KOPT-K1 (cell line): ENCODE measurements around the gene FOXD2.

ENCODE experiments used
- H3K27ac ChIP-seq: fragments of 200-600 bp; sonication (generic); 2 replicates; pipeline ENCODE4 v1.5.1; 2016; ENCODE audit warnings: antibody characterized with exemption, mild to moderate bottlenecking, low read depth, low read length; ENCODE audit not compliant: poor library complexity, severe bottlenecking
- H3K36me3 ChIP-seq: fragments of 200-600 bp; sonication (generic); 2 replicates; pipeline ENCODE4 v1.5.1; 2017; ENCODE audit warnings: antibody characterized with exemption, mild to moderate bottlenecking, low read length, moderate library complexity; ENCODE audit not compliant: insufficient read depth
- H3K9me3 ChIP-seq: fragments of 200-600 bp; sonication (generic); 2 replicates; pipeline ENCODE4 v1.5.1; 2017; ENCODE audit warnings: antibody characterized with exemption, low read length, mild to moderate bottlenecking; ENCODE audit not compliant: insufficient read depth, poor library complexity, severe bottlenecking

FOXD2 gene

DNA sequence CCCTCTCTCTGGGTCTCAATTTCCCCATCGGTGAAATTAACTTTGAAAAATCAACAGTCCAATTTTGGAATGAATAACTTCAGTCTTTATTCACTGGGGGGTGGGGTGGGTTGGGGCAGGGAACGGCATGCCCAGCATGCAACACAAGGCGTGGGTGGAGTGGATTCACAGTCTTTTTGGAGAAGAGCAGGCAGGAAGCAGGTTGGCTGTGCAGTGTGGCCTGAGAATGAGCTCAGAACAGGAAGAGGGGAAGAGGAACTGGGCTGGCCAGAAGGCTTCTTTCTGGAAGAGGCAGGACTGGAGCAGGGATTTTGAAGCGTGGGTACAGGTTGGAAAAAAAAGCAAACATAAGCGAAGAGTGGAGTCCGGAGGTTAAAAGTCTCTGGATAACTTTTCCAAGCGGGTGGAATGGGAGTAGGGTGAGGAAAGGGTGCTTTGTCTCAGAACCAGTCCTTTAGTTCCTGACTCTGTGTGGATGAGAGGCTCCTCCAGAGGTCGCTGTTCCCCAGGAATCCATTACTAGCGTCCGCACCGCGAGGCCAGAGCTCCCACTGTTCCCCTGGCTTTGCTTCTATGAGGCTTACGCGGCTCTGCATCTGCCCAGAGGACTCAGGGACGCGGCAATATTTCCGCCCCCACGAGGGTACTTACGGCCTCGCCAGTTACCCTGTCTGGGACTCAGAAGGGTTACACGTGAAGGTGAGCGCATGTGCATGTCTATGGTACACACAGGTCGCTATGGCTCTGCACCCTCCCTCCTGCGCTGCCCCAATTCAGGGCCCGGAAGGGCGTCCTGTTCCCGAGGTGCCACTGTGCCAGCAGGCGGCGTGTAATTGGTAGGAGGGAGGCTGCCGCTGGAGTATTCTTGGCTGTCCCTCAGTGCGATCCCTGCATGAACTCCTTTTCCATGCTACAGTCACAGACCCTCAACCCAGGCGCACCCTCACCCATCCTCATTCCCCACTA, 5.5 kb upstream of the FOXD2 start:
- Histone ChIP-seq H3K36me3 (peaks cover 46% of the 10 kb centered on the region), H3K27ac (no peak overlapping the region), H3K9me3 (no peaks in the 10 kb centered on the region)

DNA sequence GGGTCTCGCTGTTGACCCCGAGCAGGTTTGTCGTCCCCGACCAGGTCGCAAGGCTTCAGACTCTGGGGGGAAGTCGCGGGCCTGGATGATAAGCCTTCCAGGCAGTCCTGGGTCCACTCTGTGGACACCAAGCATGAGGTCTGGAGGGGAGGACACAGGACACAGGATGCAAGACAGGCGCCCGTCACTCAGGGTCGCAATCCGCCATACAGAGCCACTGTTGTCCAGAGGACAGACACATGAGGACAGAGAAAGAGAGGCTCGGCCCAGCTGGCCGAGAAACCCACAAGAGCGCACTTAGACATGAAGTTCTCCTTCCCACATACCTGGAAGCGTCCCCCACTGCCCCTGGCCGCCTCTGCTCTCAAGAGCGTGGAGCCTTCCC, 4.8 kb upstream of the FOXD2 start:
- no peaks in the 10 kb centered on the region for H3K9me3 ChIP-seq
- H3K36me3 ChIP-seq, result peaks cover 46% of the 10 kb centered on the region
- H3K27ac ChIP-seq, result no peak overlapping the region

DNA sequence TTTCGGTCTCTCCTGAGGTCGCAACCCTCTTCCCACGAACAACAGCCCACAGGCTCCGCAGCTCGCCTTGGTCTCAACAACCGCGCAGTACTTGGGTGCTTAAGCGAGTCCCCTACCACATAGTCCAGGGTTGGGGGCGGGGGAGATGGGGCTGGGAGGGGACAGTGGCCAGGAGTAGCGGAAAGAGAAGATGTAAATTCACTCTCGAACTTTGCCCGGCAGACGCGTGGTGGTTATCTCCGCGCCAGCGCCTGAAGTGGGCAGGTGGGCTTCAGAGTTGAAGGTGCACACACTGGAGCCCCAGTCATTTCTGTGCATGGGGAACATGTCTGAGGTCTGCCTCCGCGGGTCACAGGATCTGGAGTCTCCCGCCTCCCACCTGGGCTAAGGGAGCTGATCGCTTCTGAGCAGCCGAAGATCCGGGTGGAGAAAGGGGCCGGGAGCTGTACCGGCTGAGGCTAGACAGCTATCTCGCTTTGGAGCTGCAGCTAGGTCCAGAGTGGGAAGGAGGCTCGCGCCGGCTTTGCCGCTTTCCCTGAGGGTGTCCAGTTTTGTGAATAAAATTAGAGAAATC, 4.3 kb upstream of the FOXD2 start:
- H3K36me3 ChIP-seq, result peaks cover 46% of the 10 kb centered on the region
- no peak overlapping the region for H3K27ac ChIP-seq
- no peaks in the 10 kb centered on the region for H3K9me3 ChIP-seq

DNA sequence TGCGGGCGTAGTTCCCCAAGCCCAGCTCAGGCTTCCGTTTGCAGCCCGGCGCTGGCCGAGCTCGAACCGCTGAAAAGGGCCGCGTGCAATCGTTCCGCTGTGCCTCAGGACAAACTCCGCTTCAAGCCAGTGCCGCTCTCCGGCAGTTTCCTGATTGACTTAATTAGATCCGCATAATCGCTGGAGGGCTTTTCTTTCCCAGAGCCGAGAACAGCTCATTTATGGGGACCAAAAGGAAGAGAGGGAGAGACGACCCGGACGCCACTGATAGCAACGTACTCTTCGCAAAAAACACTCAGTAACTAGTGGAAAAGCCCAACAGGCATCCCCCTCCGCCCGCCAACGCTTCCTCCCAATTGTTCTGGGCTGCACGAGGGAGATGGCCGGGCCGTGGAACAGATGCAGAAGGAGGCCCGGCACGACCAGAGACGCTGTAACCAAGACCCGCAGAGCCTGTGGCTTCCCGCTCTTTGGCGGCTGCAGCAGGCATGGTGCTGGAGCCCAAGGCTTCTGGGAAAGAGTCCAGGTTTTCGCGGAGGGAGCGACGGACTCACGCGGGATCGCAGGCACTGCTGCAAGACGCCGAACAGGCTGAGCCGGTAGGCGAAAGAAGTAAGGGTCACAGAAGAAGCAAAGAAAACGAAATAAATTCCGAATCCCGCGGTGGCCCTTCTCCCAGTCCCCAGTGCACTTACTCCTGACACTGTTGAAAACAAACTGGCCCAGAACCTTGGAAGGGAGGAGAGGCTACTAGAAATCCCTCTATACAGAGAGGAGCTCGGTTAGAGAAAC, 3.6 kb upstream of the FOXD2 start:
- H3K27ac ChIP-seq, result no peak overlapping the region
- peaks cover 46% of the 10 kb centered on the region for H3K36me3 ChIP-seq
- no peaks in the 10 kb centered on the region for H3K9me3 ChIP-seq

DNA sequence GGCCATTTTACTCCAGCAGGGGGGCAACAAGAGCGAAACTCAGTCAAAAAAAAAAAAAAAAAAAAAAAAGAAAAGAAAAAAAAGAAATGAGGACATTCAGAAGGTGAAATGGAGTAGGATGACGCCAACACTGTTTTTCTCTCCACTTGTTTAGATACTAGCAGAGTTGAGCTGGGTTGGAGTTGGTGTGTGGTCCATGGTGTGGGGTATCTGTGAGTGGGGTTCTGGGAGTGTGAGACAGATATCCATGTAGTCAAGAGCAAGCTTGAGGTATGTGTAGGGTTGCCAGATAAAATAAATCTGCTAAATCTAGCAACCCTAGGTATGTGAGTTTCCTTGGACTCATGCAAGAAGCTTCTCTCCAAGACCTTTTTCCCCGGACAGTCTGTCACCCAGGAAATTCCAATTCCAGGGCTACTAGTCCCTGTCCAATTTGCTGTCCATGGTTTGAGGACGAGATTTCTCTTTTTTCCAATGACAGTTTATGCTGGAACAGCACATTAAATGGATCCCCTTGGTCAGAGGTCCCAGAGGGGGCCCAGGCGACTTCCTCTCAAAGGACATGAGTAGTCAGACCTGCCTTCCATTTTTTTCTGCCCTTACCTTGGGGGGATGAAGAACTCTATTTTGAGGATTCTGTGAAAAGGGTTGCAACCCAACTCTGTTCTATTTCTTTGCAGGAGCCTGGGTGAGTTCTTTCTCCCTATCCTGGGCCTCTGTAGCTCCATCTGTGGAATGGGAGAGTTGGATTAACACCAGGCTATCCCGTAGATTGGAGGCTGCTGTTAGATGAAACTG, 2.1 kb upstream of the FOXD2 start:
- peak overlapping the region; percentile 78 for H3K27ac ChIP-seq
- peaks cover 46% of the 10 kb centered on the region for H3K36me3 ChIP-seq
- no peaks in the 10 kb centered on the region for H3K9me3 ChIP-seq

DNA sequence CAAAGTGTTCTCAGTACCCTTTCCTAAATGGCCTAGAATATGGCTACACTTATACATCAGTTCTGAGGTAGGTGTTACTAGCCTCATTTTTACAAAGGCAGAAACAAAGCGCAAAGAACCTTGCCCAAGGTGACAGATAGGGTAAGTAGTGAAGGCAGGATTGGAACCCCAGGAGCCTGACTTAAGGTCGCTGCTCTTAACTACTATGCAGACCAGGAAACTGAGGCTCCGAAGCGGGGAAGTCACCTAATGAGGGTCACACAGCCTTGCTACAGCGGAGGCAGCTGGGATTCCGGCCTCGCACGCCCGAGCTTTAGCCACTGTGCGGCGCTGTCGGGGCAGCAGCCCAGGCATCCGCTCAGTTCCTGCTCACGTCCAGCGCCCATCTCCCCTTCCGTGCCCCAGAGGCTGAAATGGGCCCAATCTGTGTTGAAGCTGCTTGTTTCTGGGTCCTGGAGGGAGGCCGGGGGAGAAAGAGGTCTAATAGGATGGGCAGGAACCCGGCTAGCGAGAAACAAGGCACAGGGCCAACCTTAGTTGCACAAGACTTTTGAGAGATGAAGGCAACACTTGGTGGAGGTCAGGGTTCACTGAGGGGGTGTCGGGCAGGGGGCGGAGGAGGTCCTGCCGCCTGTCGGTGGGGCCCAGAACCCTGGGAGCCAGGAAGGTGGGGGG, 1.4 kb upstream of the FOXD2 start:
- Histone ChIP-seq H3K9me3 (no peaks in the 10 kb centered on the region), H3K27ac (peak overlapping the region; percentile 78), H3K36me3 (peaks cover 39% of the 10 kb centered on the region)

DNA sequence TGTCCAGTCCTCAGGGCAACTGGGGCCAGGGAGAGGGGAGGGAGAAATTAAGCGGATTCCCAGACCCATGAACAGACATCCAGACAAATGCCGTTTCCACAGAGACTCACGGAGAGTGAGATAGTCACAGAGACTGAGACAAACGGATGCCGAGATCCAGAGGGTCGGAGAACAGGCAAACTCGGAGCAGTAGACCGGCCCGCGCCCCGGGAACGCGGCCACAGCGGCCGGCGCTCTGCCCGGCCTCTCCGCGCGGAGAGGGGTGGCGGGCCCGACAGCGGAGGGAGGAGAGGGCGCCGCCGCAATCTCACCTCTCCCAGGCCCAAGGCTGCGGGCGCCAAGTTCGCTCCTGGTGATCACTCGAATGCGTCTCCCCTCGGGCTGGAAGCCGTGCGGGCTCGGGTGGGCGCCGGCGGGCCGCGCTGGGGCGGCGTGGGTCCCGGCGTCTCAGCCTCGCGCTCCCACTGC, 831 bp upstream of the FOXD2 start:
- Histone ChIP-seq H3K36me3 (peaks cover 33% of the 10 kb centered on the region), H3K27ac (peak overlapping the region; percentile 78), H3K9me3 (no peaks in the 10 kb centered on the region)

DNA sequence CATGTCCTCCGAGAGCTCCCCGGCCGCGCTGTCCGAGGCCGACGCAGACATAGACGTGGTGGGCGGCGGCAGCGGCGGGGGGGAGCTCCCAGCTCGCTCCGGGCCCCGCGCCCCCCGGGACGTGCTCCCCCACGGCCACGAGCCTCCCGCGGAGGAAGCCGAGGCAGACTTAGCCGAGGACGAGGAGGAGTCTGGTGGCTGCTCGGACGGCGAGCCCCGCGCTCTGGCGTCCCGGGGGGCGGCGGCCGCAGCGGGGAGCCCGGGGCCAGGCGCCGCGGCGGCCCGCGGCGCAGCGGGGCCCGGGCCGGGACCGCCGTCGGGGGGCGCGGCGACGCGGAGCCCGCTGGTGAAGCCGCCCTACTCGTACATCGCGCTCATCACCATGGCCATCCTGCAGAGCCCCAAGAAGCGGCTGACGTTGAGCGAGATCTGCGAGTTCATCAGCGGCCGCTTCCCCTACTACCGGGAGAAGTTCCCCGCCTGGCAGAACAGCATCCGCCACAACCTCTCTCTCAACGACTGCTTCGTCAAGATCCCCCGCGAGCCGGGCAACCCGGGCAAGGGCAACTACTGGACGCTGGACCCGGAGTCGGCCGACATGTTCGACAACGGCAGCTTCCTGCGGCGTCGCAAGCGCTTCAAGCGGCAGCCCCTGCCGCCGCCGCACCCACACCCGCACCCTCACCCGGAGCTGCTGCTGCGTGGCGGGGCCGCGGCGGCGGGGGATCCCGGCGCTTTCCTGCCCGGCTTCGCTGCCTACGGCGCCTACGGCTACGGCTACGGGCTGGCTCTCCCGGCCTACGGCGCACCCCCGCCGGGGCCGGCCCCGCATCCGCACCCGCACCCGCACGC, 547 bp downstream of the FOXD2 start:
- Histone ChIP-seq H3K27ac (peak overlapping the region; percentile 78), H3K9me3 (no peaks in the 10 kb centered on the region), H3K36me3 (peaks cover 20% of the 10 kb centered on the region)

DNA sequence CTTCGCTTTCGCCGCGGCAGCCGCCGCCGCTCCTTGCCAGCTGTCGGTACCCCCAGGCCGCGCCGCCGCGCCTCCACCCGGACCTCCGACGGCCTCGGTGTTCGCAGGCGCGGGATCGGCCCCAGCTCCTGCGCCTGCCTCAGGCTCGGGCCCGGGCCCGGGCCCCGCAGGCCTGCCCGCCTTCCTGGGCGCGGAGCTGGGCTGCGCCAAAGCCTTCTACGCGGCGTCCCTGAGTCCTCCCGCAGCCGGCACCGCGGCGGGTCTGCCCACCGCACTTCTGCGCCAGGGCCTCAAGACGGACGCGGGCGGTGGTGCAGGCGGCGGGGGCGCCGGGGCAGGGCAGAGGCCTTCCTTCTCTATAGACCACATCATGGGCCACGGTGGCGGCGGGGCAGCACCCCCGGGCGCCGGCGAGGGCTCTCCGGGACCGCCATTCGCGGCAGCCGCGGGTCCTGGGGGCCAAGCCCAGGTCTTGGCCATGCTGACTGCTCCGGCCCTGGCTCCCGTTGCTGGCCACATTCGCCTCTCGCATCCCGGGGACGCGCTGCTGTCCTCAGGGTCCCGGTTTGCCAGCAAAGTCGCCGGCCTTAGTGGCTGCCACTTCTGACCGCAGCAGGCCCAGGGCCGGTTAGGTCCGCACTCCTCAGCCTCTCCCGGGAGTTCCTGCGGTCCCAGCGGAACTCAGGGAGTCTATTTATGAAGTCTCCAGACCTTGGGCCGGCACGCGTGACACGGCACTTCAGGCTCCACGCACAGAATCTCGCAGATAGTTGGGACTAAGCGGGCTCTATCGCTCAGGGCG, 1.4 kb downstream of the FOXD2 start:
- Histone ChIP-seq H3K36me3 (peaks cover 11% of the 10 kb centered on the region), H3K27ac (no peak overlapping the region)

DNA sequence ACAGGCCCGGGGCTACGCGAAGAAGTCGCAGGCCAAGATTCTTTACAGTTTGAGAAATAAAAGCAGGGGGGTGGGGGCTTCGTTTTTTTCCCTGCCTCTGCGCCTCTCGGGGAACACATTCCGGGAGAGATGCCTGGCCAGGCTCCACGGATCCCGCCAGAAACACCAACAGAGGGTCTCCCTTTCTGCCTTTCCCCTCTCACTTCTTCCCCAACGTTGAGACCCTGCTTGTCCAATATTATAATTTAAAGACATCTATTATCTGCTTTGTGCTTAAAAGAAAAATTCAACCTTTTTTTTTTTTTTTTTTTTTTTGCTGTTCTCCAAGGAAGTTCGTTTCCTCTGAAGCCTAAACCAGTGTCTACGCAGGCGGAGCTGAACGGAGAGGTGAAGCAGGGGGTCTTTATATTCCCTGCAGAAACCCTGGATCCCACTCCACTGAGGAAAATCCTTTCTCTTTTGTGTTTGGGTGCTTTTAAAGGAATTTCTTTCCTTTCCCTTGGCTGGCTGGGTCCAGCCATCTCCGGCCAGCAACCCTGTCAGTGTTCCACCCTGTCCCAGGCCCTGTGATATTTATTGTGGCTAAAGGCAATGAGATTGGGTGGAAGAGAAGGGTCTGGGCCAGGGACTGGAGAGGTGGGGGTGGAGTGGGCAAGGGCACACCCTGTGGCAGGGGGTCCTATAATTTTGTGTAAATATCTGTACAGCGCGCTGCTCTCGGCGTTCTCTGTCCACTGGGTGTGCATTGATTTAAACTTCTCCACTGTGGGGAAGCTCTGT, 2.2 kb downstream of the FOXD2 start:
- Histone ChIP-seq H3K36me3 (peaks cover 3% of the 10 kb centered on the region; the same call in 1 of the 2 replicates), H3K27ac (no peak overlapping the region), H3K9me3 (no peaks in the 10 kb centered on the region)

More for the DNA sequence above, 1.4 kb downstream of the FOXD2 start:
- H3K9me3 ChIP-seq, result no peaks in the 10 kb centered on the region

DNA sequence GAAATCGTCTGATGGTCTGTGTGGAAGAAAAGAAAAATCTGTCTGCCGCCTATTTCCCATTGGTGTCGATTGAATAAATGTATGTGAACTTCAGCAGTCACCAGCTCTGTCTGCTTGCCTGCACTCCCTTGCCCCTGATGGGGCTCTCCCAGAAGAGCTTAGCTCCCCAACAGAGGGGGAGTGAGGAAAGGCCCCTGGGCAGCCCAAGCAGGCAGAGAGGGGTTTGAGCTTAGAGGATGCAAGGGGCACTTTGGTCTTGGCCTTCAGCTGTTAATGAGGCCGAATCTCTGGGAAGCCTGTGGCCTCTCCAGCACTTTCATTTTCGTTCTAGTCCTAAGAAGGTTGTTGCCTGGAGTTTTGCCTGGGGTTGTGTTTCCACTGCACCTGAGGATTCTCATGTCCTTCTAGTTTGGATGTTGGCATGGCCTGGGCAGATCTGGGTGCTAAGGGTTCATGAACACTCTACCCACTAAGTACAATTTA, 2.8 kb downstream of the FOXD2 start:
- no peaks in the 10 kb centered on the region for H3K36me3 ChIP-seq
- no peak overlapping the region for H3K27ac ChIP-seq
- no peaks in the 10 kb centered on the region for H3K9me3 ChIP-seq

DNA sequence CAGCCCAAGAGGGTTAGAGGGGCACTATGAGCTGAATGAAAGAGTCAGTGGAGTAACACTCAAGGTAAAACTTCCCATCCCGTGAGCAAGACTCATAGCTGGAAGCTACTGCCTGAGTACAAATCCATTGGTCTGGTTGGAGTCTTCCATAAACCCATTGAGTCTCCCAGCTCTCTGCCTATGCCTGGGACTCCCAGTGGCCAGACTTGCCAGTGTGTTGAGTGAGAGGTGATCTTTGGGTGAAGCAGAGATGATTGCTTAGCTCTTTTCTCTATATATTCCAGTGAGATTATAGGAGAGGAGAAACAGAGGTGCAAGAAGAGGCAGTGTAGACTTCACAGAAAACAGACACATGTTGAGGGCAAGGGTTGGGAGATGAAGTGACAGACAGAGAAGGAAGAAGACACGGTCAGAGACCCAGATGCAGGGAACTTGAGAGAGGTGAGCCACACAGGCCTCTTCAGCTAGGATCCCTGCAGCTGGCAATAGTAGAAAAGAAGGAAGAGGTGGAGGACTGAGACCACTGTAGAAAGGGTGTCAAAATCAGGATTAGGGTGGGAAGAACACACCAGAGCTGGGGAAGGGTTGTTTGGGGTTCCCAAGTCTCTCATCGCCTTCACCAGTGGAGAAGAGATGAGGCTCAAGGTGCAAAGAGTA, 3.7 kb downstream of the FOXD2 start:
- Histone ChIP-seq H3K27ac (no peak overlapping the region), H3K36me3 (no peaks in the 10 kb centered on the region), H3K9me3 (no peaks in the 10 kb centered on the region)
